Measurements from ENCODE around the gene CNTN5.
"Not testable (repeated sequence)": the region's sequence is repeated elsewhere in the genome, so short reads cannot be mapped to it uniquely, and the experiment has no call there.

CNTN5 gene

DNA sequence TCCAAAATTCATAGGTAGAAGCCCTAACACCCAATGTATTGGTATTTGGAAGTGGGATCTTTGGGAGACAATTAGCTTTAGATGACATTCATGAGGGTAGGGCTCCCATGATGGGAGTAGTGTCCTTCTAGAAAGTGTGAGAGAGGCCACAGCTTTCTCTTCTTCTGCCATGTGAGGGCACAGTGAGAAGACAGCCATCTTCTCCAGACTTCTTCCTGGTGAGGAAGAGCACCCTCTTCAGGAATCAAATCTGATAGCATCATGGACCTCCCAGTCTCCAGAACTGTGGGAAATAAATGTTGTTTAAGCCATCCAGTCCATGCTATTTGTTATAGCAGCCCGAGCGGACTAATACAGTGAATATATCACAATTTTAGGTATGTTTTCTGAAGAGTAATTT is 96.9 kb downstream of the CNTN5 start:
- H3K27me3 Mint-ChIP-seq, result no peaks in the 10 kb centered on the region
- DNase-seq (no peak), ATAC-seq (replicated peaks) (no peak)
- H3K4me3 Mint-ChIP-seq, result no peak overlapping the region
- H3K27ac Mint-ChIP-seq, result no peak overlapping the region
- H3K4me1 Mint-ChIP-seq, result no peaks in the 10 kb centered on the region
- H3K36me3 Mint-ChIP-seq, result no peaks in the 10 kb centered on the region
- H3K9me3 Mint-ChIP-seq, result peaks cover 3 to 12% of the 10 kb centered on the region in 2 donors

GRCh38 chr11:99133862-99134261 is 113.1 kb downstream of the CNTN5 start:
- H3K36me3 Mint-ChIP-seq; H3K4me1 Mint-ChIP-seq; H3K27me3 Mint-ChIP-seq; ATAC-seq (replicated peaks); H3K4me3 Mint-ChIP-seq; H3K27ac Mint-ChIP-seq; DNase-seq: not testable (repeated sequence)
- peaks cover 5 to 14% of the 10 kb centered on the region in 2 donors for H3K9me3 Mint-ChIP-seq

- H3K9me3 Mint-ChIP-seq, result peaks cover 5 to 14% of the 10 kb centered on the region in 2 donors
- no peaks in the 10 kb centered on the region for H3K36me3 Mint-ChIP-seq
- DNase-seq, result no peak
- no peak overlapping the region for H3K27ac Mint-ChIP-seq
- H3K4me1 Mint-ChIP-seq, result no peaks in the 10 kb centered on the region
- H3K27me3 Mint-ChIP-seq, result no peaks in the 10 kb centered on the region
- ATAC-seq (replicated peaks), result no peak
- H3K4me3 Mint-ChIP-seq, result no peak overlapping the region
These were observed 114.8 kb downstream of the CNTN5 start for GRCh38 chr11:99135508-99135907.

- no peak overlapping the region for H3K27ac Mint-ChIP-seq
- ATAC-seq (replicated peaks), result peak in 1 of 2 donors; percentile 21
These were observed 121.5 kb downstream of the CNTN5 start for GRCh38 chr11:99142237-99142636.

GRCh38 chr11:99148352-99148751 is 127.6 kb downstream of the CNTN5 start:
- H3K4me1 Mint-ChIP-seq, result no peaks in the 10 kb centered on the region
- no peaks in the 10 kb centered on the region for H3K27me3 Mint-ChIP-seq
- ATAC-seq (replicated peaks), result no peak
- H3K9me3 Mint-ChIP-seq, result no peaks in the 10 kb centered on the region
- DNase-seq, result no peak
- H3K4me3 Mint-ChIP-seq, result no peak overlapping the region
- H3K27ac Mint-ChIP-seq, result no peak overlapping the region
- no peaks in the 10 kb centered on the region for H3K36me3 Mint-ChIP-seq

More at GRCh38 chr11:99142237-99142636, 121.5 kb downstream of the CNTN5 start:
- H3K4me1 Mint-ChIP-seq, result no peaks in the 10 kb centered on the region
- DNase-seq, result no peak
- H3K4me3 Mint-ChIP-seq, result no peak overlapping the region
- H3K36me3 Mint-ChIP-seq, result no peaks in the 10 kb centered on the region
- peaks cover 5 to 7% of the 10 kb centered on the region in 2 donors for H3K9me3 Mint-ChIP-seq
- no peaks in the 10 kb centered on the region for H3K27me3 Mint-ChIP-seq

GRCh38 chr11:99154277-99154676 is 133.5 kb downstream of the CNTN5 start:
- H3K4me1 Mint-ChIP-seq, result no peaks in the 10 kb centered on the region
- DNase-seq (no peak), ATAC-seq (replicated peaks) (peak in 1 of 2 donors; percentile 14)
- no peak overlapping the region for H3K27ac Mint-ChIP-seq
- H3K4me3 Mint-ChIP-seq, result no peak overlapping the region
- no peaks in the 10 kb centered on the region for H3K36me3 Mint-ChIP-seq
- H3K9me3 Mint-ChIP-seq, result no peaks in the 10 kb centered on the region
- no peaks in the 10 kb centered on the region for H3K27me3 Mint-ChIP-seq

DNA sequence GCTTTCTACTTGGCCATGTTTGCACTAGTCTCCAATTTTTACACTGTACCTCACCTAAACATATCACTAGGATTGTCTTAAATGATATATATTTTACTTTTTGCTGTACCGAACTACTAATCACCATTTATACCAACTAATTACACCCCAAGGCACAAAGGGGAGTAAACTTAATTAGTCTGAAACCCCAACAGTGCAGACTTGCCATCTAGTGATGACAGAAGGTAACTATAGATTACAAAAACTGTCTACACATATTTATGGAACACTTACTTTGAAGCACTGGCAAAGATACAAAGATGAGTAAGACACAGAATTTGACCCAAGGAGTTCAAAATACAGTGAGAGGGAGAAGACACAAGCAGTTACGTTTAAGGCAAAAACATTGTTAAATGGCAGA is 139.7 kb downstream of the CNTN5 start:
- ATAC-seq (replicated peaks), result no peak
- no peaks in the 10 kb centered on the region for H3K36me3 Mint-ChIP-seq
- no peak overlapping the region for H3K4me3 Mint-ChIP-seq
- no peaks in the 10 kb centered on the region for H3K4me1 Mint-ChIP-seq
- H3K27me3 Mint-ChIP-seq, result no peaks in the 10 kb centered on the region
- no peak for DNase-seq
- H3K9me3 Mint-ChIP-seq, result no peaks in the 10 kb centered on the region
- H3K27ac Mint-ChIP-seq, result no peak overlapping the region

DNA sequence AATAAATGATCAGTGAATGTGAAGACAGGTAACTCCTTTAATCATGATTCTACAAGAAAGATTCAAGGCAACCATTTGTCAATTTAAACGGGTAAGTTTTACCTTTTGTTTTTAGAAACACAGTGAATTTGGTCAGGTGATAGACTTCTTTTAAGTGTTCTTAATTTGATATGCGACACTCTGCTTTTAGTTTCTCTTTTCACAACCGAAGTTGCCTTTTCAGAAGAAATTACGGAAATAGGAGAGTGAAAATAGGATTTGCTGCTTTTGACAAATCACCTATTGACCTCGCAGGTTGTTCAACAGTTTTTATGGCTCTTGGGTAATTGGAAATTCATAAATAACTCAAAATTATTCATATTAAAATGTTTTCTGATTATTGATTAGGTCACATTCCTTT is 142.1 kb downstream of the CNTN5 start:
- Mint-ChIP-seq H3K9me3 (no peaks in the 10 kb centered on the region), H3K4me3 (no peak overlapping the region), H3K36me3 (no peaks in the 10 kb centered on the region), H3K27me3 (no peaks in the 10 kb centered on the region), H3K27ac (no peak overlapping the region), H3K4me1 (no peaks in the 10 kb centered on the region)
- no peak for ATAC-seq (replicated peaks)
- DNase-seq, result no peak

GRCh38 chr11:99170591-99170990 is 149.8 kb downstream of the CNTN5 start:
- Mint-ChIP-seq H3K27ac (no peak overlapping the region), H3K4me1 (no peaks in the 10 kb centered on the region), H3K9me3 (peaks cover 0 to 3% of the 10 kb centered on the region in 2 donors), H3K4me3 (no peak overlapping the region), H3K27me3 (no peaks in the 10 kb centered on the region), H3K36me3 (no peaks in the 10 kb centered on the region)
- no peak for DNase-seq
- ATAC-seq (replicated peaks), result no peak

DNA sequence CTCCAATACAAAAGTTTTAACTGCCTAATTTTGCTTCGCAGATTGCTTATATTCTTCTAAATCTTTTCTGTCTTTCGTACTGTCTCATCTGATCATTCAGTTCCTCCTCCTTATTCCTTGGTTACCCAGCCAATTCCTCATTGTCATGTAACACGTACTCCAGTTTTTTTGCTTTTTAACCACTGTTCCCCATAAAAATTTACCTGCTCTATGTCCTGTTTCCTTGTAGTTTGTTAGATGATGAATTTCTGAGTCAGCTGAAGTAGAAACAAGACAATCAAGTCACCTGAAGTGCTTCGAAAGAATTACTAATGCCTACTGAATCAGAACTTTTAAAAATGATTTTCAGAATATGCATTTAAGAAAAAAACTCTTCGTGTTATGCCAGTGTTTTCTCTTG is 150.6 kb downstream of the CNTN5 start:
- ATAC-seq (replicated peaks) (no peak), DNase-seq (no peak)
- Mint-ChIP-seq H3K27ac (no peak overlapping the region), H3K4me3 (no peak overlapping the region), H3K36me3 (no peaks in the 10 kb centered on the region), H3K9me3 (peaks cover 2 to 4% of the 10 kb centered on the region in 2 donors), H3K4me1 (no peaks in the 10 kb centered on the region), H3K27me3 (no peaks in the 10 kb centered on the region)

DNA sequence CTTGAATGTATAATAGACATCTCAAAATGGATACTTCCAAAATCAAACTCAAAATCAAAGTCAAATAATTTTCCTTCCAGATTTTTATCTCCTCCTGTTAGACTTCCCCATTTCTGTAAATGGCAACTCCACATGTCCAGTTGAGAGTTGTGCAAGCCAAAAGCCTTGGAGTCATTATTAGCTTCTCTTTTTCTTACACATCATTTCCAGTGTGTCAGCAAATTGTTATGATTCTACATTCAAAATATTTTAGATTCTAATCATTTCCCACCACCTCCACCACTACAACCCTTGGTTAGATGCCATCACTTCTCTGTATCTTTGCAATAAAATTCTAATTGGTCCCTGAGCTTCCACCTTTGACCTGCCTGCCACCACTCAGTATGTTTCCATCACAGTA is 155.7 kb downstream of the CNTN5 start:
- no peaks in the 10 kb centered on the region for H3K27me3 Mint-ChIP-seq
- peaks cover 6 to 7% of the 10 kb centered on the region in 2 donors for H3K9me3 Mint-ChIP-seq
- H3K4me3 Mint-ChIP-seq, result no peak overlapping the region
- ATAC-seq (replicated peaks) (no peak), DNase-seq (no peak)
- no peaks in the 10 kb centered on the region for H3K4me1 Mint-ChIP-seq
- H3K36me3 Mint-ChIP-seq, result no peaks in the 10 kb centered on the region
- no peak overlapping the region for H3K27ac Mint-ChIP-seq

DNA sequence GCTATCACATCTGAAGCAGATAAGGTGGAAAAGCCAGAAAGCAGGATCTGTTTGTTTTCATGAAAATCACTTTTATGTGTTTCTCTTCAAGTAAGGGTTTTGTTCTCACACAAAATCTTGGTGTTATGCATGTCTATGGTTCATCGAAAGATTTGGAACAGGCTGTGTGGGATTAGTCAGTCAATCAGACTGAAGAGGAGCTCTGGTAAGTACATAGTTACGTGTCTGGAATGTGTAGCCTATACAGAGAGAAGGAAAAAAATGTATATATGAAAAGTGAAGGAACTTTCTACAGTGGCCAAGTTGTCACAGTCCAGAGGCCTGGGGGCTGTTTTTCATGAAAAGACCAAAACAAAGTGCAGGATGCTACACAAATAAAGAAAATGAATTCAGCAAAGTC is 156.7 kb downstream of the CNTN5 start:
- Mint-ChIP-seq H3K27me3 (no peaks in the 10 kb centered on the region), H3K4me1 (no peaks in the 10 kb centered on the region), H3K27ac (no peak overlapping the region), H3K4me3 (no peak overlapping the region), H3K36me3 (no peaks in the 10 kb centered on the region), H3K9me3 (peaks cover 6 to 7% of the 10 kb centered on the region in 2 donors)
- no peak for DNase-seq
- ATAC-seq (replicated peaks), result no peak

DNA sequence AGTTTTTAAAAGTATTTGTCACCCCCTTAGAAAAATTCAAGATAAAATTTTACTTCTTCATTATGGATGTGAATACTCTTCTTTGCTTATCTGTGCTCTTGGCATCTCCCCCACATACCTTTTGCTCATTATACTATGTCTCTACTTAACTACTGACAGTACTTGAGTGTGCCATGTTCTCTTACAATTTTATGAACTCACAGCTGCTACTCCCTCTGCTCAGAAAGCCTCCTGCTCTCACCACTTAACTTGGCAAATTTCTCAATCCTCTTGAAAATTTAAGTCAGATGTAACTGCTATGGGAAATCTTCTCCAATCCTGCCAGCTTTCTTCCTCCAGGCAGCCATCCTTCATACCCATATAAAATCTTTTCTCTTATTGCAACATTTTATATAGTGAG is 163.4 kb downstream of the CNTN5 start:
- Mint-ChIP-seq H3K27me3 (no peaks in the 10 kb centered on the region), H3K4me3 (no peak overlapping the region), H3K4me1 (no peaks in the 10 kb centered on the region), H3K9me3 (peaks cover 0 to 1% of the 10 kb centered on the region in 2 donors), H3K27ac (no peak overlapping the region), H3K36me3 (no peaks in the 10 kb centered on the region)
- DNase-seq, result no peak
- no peak for ATAC-seq (replicated peaks)

- H3K36me3 Mint-ChIP-seq, result no peaks in the 10 kb centered on the region
- H3K9me3 Mint-ChIP-seq, result peaks cover 0 to 1% of the 10 kb centered on the region in 2 donors
- H3K4me1 Mint-ChIP-seq, result no peaks in the 10 kb centered on the region
- no peaks in the 10 kb centered on the region for H3K27me3 Mint-ChIP-seq
- no peak for ATAC-seq (replicated peaks)
- DNase-seq, result no peak
- H3K27ac Mint-ChIP-seq, result no peak overlapping the region
- no peak overlapping the region for H3K4me3 Mint-ChIP-seq
These were observed 167.5 kb downstream of the CNTN5 start for GRCh38 chr11:99188221-99188620.

DNA sequence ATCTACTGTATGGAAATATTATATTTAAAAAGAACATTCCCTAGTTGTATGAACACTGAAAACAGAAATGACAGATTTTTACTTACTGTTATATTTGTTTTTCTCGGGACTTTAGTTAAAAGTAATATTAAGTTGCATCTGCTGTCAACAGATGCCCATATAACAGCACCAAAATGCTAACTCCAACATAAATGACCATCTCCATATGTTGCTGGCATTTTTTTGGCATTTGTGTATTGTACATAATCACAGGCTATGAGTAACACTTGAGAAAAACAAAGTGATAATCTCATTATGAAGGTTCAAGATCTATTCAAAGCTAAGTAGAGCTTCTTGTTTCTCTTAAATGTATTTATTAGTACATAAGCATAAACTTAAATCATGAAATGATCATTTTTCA is 172.0 kb downstream of the CNTN5 start:
- Mint-ChIP-seq H3K4me3 (no peak overlapping the region), H3K27me3 (no peaks in the 10 kb centered on the region), H3K4me1 (no peaks in the 10 kb centered on the region), H3K36me3 (no peaks in the 10 kb centered on the region), H3K9me3 (peaks cover 0 to 1% of the 10 kb centered on the region in 2 donors), H3K27ac (no peak overlapping the region)
- DNase-seq (no peak), ATAC-seq (replicated peaks) (no peak)

GRCh38 chr11:99197477-99197876 is 176.7 kb downstream of the CNTN5 start:
- Mint-ChIP-seq H3K27me3 (no peaks in the 10 kb centered on the region), H3K4me1 (no peaks in the 10 kb centered on the region), H3K27ac (no peak overlapping the region), H3K4me3 (no peak overlapping the region), H3K9me3 (peaks cover 0 to 2% of the 10 kb centered on the region in 2 donors), H3K36me3 (no peaks in the 10 kb centered on the region)
- ATAC-seq (replicated peaks) (no peak), DNase-seq (no peak)
